MCF 10A (cell line): Measurements from ENCODE around the gene AKAP12. TPM values are rescaled to one million over a fixed set of nuclear protein-coding genes. Genes with fewer than 3 reads are reported as not detected.

Experiments
- BruUV-seq: library from RNA; stranded (reverse); fragments of 400-500 nt; replicated peaks from 2 replicates; lab custom pipeline; 2021; lab: Mats Ljungman, UMichigan
- CTCF ChIA-PET: fragments of 300-600 bp; sonication (Branson Sonifier 250); formaldehyde crosslinking; extraction: SDS; loops from one replicate; lab custom pipeline; 2021; ENCODE audit warnings: antibody characterized with exemption, inconsistent platforms; lab: Yijun Ruan, JAX
- POLR2A ChIA-PET: fragments of 300-600, 350-650 bp; sonication (Branson Sonifier 250); formaldehyde crosslinking; extraction: SDS; loops from one replicate; lab custom pipeline; 2020; ENCODE audit warnings: antibody characterized with exemption, inconsistent platforms; lab: Yijun Ruan, JAX
- DNase-seq: peaks from one replicate; pipeline ENCODE4 v3.0.0-alpha.2; 2018; ENCODE audit not compliant: unreplicated experiment
- H3K27ac Mint-ChIP-seq: one replicate; pipeline ENCODE4 v1.8.0; 2022; ENCODE audit warnings: mild to moderate bottlenecking, low read depth, mixed read lengths; ENCODE audit not compliant: unreplicated experiment
- H3K27me3 Mint-ChIP-seq: one replicate; pipeline ENCODE4 v1.8.0; 2022; ENCODE audit warnings: mixed read lengths; ENCODE audit not compliant: insufficient read depth, unreplicated experiment
- H3K36me3 Mint-ChIP-seq: one replicate; pipeline ENCODE4 v1.8.0; 2022; ENCODE audit warnings: mild to moderate bottlenecking, moderate library complexity, mixed read lengths; ENCODE audit not compliant: insufficient read depth, unreplicated experiment
- H3K4me1 Mint-ChIP-seq: one replicate; pipeline ENCODE4 v1.8.0; 2022; ENCODE audit warnings: mixed read lengths; ENCODE audit not compliant: insufficient read depth, unreplicated experiment
- H3K4me3 Mint-ChIP-seq: one replicate; pipeline ENCODE4 v1.8.0; 2022; ENCODE audit warnings: mild to moderate bottlenecking, moderate library complexity, mixed read lengths; ENCODE audit not compliant: unreplicated experiment
- H3K9me3 Mint-ChIP-seq: one replicate; pipeline ENCODE4 v1.8.0; 2022; ENCODE audit warnings: mixed read lengths; ENCODE audit not compliant: unreplicated experiment
- CTCF ChIP-seq: fragments of 200-600 bp; IDR thresholded peaks from one replicate; pipeline ENCODE4 v1.8.0; 2022; ENCODE audit warnings: antibody characterized with exemption, mild to moderate bottlenecking; ENCODE audit not compliant: unreplicated experiment
- intact Hi-C: fragments of 100-400 bp; cut with micrococcal nuclease; formaldehyde crosslinking; loops from 2 replicates; pipeline ENCODE4 v1.14.1; 2022
- total RNA-seq: library from RNA; stranded (reverse); gene quantifications from 2 replicates; pipeline ENCODE4 v1.2.3, GENCODE V29; 2022

The AKAP12 gene
- total RNA-seq, 1 experiment from 2014 or later: 0.63 TPM

GRCh38 chr6:151349651-151350270, 110.0 kb downstream of the AKAP12 start:
- BruUV-seq: no TSS peak
- H3K27me3 Mint-ChIP-seq: no peaks in the 10 kb centered on the region
- no peaks in the 10 kb centered on the region for H3K36me3 Mint-ChIP-seq
- no peak overlapping the region for H3K4me3 Mint-ChIP-seq
- no peak overlapping the region for H3K27ac Mint-ChIP-seq
- H3K9me3 Mint-ChIP-seq: no peaks in the 10 kb centered on the region
- ChIA-PET POLR2A (interaction anchor here (1.2 kb wide), 1 partner anchor 15 kb away, joined by 3 read pairs; no protein-coding TSS in a partner anchor), CTCF (interaction anchor here (0.7 to 1.4 kb wide), 4 partner anchors 15 to 1294 kb away, joined by 3 to 4 read pairs (median 4); no protein-coding TSS in a partner anchor)
- H3K4me1 Mint-ChIP-seq: no peaks in the 10 kb centered on the region
- TF ChIP-seq CTCF: no peak
- no peak for DNase-seq
- intact Hi-C loops: no loop called here

- intact Hi-C loops: no loop called here
- BruUV-seq: no TSS peak
- H3K9me3 Mint-ChIP-seq: no peaks in the 10 kb centered on the region
- H3K4me3 Mint-ChIP-seq: no peak overlapping the region
- H3K4me1 Mint-ChIP-seq: no peaks in the 10 kb centered on the region
- DNase-seq: no peak
- TF ChIP-seq CTCF: no peak
- ChIA-PET CTCF (interaction anchor here (1.0 to 1.4 kb wide), 3 partner anchors 16 to 459 kb away, joined by 3 to 4 read pairs (median 4); no protein-coding TSS in a partner anchor), POLR2A (interaction anchor here (1.2 kb wide), 1 partner anchor 16 kb away, joined by 3 read pairs; no protein-coding TSS in a partner anchor)
- no peaks in the 10 kb centered on the region for H3K27me3 Mint-ChIP-seq
- H3K36me3 Mint-ChIP-seq: no peaks in the 10 kb centered on the region
- no peak overlapping the region for H3K27ac Mint-ChIP-seq
Measured at GRCh38 chr6:151350442-151351145, 110.8 kb downstream of the AKAP12 start.

GRCh38 chr6:151351146-151351700, 111.5 kb downstream of the AKAP12 start:
- H3K36me3 Mint-ChIP-seq: no peaks in the 10 kb centered on the region
- no peaks in the 10 kb centered on the region for H3K27me3 Mint-ChIP-seq
- BruUV-seq: no TSS peak
- no peak for TF ChIP-seq CTCF
- ChIA-PET POLR2A (interaction anchor here (1.2 kb wide), 1 partner anchor 16 kb away, joined by 3 read pairs; no protein-coding TSS in a partner anchor), CTCF (no interaction called here)
- H3K4me3 Mint-ChIP-seq: no peak overlapping the region
- no peak for DNase-seq
- H3K9me3 Mint-ChIP-seq: no peaks in the 10 kb centered on the region
- H3K27ac Mint-ChIP-seq: no peak overlapping the region
- intact Hi-C loops: no loop called here
- no peaks in the 10 kb centered on the region for H3K4me1 Mint-ChIP-seq

- POLR2A ChIA-PET: no interaction called here
Measured at GRCh38 chr6:151351731-151352130, 112.0 kb downstream of the AKAP12 start.

More at GRCh38 chr6:151351731-151352130, 112.0 kb downstream of the AKAP12 start:
- H3K4me1 Mint-ChIP-seq: no peaks in the 10 kb centered on the region
- no peak for DNase-seq
- no peaks in the 10 kb centered on the region for H3K9me3 Mint-ChIP-seq
- H3K27ac Mint-ChIP-seq: no peak overlapping the region
- CTCF ChIA-PET: interaction anchor here (0.6 kb wide), 1 partner anchor 370 kb away, joined by 3 read pairs; no protein-coding TSS in a partner anchor
- no peak for TF ChIP-seq CTCF
- no peaks in the 10 kb centered on the region for H3K36me3 Mint-ChIP-seq
- no peak overlapping the region for H3K4me3 Mint-ChIP-seq
- BruUV-seq: no TSS peak
- intact Hi-C loops: no loop called here
- no peaks in the 10 kb centered on the region for H3K27me3 Mint-ChIP-seq
